A204.1 (cell line): Measurements from ENCODE around the gene LIN37.
"Not testable (repeated sequence)": the region's sequence is repeated elsewhere in the genome, so short reads cannot be mapped to it uniquely, and the experiment has no call there.

Experiments used
- FAIRE-seq: peaks from 2 replicates; lab custom pipeline; 2012; peaks lifted over from hg19 to GRCh38; lab: Jason Lieb, UNC

The LIN37 gene

DNA sequence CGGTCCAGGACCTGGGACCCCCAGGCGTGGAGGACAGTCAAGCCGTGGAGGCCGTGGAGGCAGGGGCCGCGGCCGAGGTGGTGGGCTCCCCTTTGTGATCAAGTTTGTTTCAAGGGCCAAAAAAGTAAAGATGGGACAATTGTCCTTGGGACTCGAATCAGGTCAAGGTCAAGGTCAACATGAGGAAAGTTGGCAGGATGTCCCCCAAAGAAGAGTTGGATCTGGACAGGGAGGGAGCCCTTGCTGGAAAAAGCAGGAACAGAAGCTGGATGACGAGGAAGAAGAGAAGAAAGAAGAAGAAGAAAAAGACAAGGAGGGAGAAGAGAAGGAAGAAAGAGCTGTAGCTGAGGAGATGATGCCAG lies 28.2 kb upstream of the LIN37 start:
- no peak for FAIRE-seq

DNA sequence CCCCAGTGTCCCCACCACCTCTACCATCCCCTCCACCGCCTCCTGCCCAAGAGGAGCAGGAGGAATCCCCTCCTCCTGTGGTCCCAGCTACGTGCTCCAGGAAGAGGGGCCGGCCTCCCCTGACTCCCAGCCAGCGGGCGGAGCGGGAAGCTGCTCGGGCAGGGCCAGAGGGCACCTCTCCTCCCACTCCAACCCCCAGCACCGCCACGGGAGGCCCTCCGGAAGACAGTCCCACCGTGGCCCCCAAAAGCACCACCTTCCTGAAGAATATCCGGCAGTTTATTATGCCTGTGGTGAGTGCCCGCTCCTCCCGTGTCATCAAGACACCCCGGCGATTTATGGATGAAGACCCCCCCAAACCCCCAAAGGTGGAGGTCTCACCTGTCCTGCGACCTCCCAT lies 27.7 kb upstream of the LIN37 start:
- no peak for FAIRE-seq

DNA sequence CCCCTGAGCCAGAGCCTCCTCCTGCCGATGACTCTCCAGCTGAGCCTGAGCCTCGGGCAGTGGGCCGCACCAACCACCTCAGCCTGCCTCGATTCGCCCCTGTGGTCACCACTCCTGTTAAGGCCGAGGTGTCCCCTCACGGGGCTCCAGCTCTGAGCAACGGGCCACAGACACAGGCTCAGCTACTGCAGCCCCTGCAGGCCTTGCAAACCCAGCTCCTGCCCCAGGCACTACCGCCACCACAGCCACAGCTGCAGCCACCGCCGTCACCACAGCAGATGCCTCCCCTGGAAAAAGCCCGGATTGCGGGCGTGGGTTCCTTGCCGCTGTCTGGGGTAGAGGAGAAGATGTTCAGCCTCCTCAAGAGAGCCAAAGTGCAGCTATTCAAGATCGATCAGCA lies 27.0 kb upstream of the LIN37 start:
- FAIRE-seq: no peak

GRCh38 chr19:35722461-35722860 lies 25.9 kb upstream of the LIN37 start:
- FAIRE-seq: no peak

- no peak for FAIRE-seq
These were observed 25.5 kb upstream of the LIN37 start for GRCh38 chr19:35722897-35723296.

DNA sequence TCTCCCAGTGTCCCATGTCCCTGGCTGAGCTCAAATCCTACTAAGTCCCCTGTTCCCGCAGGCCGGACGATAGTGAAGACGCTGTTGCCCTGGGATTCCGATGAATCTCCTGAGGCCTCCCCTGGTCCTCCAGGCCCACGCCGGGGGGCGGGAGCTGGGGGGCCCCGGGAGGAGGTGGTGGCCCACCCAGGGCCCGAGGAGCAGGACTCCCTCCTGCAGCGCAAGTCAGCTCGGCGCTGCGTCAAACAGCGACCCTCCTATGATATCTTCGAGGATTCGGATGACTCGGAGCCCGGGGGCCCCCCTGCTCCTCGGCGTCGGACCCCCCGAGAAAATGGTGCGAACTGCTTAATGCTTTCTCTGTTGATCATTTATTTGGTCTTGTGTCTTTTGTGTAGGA lies 24.7 kb upstream of the LIN37 start:
- FAIRE-seq: no peak

GRCh38 chr19:35724132-35724531 lies 24.2 kb upstream of the LIN37 start:
- FAIRE-seq: not testable (repeated sequence)

- no peak for FAIRE-seq
These were observed 23.8 kb upstream of the LIN37 start for GRCh38 chr19:35724560-35724959.

GRCh38 chr19:35725216-35725861 lies 23.0 kb upstream of the LIN37 start:
- FAIRE-seq: no peak

DNA sequence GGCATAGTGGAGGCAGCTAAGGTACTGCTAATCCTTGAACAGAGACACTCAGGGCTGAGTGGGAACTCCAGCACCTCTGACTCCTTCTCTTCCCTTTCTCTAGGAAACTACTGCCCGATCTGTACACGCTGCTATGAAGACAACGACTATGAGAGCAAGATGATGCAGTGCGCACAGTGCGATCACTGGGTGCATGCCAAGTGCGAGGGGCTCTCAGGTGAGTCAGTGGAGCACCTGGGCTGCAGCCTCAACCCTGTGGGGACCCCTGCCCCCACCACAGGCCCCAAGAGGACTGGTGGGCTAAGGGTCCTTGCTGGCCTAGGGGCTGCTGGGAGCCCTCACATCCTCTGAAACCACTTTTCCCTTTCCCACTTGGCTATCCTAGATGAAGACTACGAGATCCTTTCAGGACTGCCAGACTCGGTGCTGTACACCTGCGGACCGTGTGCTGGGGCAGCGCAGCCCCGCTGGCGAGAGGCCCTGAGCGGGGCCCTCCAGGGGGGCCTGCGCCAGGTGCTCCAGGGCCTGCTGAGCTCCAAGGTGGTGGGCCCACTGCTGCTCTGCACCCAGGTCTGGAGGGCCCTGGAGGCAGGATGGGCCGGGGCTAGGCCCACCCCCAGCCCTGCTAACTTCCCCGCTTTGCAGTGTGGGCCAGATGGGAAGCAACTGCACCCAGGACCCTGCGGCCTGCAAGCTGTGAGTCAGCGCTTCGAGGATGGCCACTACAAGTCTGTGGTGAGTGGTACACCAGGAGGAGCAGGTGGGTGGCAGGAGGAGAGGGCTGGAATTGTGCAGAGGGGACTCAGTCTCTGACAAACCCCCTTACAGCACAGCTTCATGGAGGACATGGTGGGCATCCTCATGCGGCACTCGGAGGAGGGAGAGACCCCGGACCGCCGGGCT lies 21.1 kb upstream of the LIN37 start:
- no peak for FAIRE-seq

GRCh38 chr19:35727956-35728706 lies 20.2 kb upstream of the LIN37 start:
- no peak for FAIRE-seq

DNA sequence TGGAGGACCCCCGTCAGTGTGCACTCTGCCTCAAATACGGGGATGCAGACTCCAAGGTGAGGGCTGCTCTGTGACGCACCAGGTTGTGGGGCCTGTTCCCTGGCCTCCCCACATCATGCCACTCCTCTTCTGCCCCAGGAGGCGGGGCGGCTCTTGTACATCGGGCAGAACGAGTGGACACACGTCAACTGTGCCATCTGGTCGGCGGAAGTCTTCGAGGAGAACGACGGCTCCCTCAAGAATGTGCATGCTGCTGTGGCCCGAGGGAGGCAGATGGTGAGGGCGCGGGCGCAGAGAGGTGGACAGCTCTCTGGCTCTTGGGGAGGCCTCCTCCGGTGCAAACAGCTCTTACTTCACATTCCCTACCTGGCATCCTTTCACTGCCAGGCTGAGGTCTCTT lies 19.4 kb upstream of the LIN37 start:
- FAIRE-seq: no peak

- FAIRE-seq: no peak
These were observed 18.6 kb upstream of the LIN37 start for GRCh38 chr19:35729763-35730162.

DNA sequence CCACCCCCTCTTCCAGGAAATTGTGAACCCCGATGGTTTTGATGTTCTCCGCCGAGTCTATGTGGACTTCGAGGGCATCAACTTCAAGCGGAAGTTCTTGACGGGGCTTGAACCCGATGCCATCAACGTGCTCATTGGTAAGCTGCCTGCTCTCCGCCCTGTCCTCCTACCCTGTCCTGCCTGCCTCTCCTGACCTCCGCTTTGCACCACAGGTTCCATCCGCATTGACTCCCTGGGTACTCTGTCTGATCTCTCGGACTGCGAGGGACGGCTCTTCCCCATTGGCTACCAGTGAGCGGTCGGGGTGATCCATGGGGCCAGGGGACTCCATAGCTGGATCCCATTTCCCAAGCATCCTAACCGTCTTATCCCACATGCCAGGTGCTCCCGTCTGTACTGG lies 18.1 kb upstream of the LIN37 start:
- FAIRE-seq: no peak

GRCh38 chr19:35731353-35731752 lies 17.0 kb upstream of the LIN37 start:
- FAIRE-seq: no peak

- no peak for FAIRE-seq
These were observed 16.5 kb upstream of the LIN37 start for GRCh38 chr19:35731779-35732405.

DNA sequence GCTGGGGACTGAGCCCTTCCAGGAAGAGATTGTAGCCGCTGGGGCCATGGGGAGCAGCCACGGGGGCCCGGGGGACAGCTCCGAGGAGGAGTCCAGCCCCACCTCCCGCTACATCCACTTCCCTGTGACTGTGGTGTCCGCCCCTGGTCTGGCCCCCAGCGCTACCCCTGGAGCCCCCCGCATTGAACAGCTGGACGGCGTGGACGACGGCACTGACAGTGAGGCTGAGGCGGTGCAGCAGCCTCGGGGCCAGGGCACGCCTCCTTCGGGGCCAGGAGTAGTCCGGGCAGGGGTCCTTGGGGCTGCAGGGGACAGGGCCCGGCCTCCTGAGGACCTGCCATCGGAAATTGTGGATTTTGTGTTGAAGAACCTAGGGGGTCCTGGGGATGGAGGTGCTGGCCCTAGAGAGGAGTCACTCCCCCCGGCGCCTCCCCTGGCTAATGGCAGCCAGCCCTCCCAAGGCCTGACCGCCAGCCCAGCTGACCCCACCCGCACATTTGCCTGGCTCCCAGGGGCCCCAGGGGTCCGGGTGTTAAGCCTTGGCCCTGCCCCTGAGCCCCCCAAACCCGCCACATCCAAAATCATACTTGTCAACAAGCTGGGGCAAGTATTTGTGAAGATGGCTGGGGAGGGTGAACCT lies 15.7 kb upstream of the LIN37 start:
- FAIRE-seq: no peak

DNA sequence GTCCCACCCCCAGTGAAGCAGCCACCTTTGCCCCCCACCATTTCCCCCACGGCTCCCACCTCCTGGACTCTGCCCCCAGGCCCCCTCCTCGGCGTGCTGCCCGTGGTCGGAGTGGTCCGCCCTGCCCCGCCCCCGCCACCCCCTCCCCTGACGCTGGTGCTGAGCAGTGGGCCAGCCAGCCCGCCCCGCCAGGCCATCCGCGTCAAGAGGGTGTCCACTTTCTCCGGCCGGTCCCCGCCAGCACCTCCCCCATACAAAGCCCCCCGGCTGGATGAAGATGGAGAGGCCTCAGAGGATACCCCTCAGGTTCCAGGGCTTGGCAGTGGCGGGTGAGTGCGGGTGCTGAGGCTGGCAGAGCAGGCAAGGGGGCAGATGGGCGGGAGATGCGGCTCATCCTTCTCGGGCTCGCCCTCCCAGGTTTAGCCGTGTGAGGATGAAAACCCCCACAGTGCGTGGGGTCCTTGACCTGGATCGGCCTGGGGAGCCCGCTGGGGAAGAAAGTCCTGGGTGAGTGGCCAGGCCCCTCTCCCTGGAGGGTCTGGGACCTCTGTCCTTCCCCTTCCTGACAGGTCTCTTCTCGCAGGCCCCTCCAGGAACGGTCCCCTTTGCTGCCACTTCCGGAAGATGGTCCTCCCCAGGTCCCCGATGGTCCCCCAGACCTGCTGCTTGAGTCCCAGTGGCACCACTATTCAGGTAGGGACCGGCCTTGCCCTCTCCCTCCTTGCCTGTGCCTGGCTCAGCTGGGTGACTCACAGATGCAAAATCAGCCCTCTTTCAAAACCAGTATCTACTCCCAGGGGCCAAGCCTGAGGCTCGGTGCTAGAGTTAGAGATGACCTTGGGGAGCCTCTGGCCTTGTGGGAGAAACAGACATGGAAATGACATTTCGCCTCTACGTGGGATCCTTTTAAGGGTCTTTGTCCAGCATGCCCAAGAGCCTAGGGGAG lies 14.9 kb upstream of the LIN37 start:
- FAIRE-seq: no peak

DNA sequence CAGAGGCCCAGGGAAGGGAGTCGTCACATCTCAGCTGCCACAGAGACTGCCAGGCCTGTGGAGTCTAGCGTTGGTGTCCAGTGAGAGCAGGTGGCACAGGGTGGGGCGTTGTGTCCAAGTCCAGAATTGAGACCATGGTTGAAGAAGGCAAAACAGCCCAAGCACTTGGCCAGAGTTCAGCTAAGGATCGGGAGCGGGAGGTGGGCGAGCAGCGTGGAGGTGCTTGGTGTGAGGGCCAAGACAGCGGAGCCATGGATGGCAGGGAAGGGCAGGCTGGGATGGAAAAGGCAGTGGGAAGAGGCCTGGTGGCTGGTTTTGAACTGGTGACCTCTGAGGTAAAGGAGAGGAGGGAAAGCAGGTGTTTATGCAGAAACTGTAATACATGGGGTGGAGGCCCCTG lies 14.1 kb upstream of the LIN37 start:
- no peak for FAIRE-seq

DNA sequence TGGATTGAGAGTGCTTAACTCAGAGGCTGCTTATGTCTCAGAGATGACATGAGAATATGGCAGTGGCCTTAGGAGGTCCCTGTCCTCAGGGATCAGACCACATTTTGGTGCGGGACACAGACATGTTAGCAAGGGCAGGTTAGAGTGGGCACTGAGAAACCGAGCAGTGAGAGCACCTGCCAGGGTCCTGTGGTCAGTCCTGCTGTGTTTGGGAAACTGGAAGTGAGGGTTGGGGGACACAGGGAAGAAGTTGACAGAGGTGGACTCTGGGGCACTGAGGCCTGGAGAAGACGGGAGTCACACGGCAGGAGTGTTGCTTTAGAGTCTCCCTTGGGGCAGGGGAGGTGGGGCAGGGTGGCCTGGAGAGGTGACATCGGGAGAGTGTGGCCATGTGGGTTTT lies 13.5 kb upstream of the LIN37 start:
- no peak for FAIRE-seq
